ENCODE measurements around the gene CHMP5.

- TF ChIP-seq, protein P1, sequence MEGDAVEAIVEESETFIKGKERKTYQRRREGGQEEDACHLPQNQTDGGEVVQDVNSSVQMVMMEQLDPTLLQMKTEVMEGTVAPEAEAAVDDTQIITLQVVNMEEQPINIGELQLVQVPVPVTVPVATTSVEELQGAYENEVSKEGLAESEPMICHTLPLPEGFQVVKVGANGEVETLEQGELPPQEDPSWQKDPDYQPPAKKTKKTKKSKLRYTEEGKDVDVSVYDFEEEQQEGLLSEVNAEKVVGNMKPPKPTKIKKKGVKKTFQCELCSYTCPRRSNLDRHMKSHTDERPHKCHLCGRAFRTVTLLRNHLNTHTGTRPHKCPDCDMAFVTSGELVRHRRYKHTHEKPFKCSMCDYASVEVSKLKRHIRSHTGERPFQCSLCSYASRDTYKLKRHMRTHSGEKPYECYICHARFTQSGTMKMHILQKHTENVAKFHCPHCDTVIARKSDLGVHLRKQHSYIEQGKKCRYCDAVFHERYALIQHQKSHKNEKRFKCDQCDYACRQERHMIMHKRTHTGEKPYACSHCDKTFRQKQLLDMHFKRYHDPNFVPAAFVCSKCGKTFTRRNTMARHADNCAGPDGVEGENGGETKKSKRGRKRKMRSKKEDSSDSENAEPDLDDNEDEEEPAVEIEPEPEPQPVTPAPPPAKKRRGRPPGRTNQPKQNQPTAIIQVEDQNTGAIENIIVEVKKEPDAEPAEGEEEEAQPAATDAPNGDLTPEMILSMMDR (conservative IDR thresholded peaks at IDR 0.05) = no peak
- TF ChIP-seq EZH2 (IDR thresholded peaks at IDR 0.05; ENCODE audit: low read depth) = no peak
These were observed 5.3 kb downstream of the CHMP5 start for GRCh38 chr9:33270146-33270545.

Data from PC-9 (cell line).